ENCODE measurements around the gene NSG2. TPM values are rescaled to one million over a fixed set of nuclear protein-coding genes. Genes with fewer than 3 reads are reported as not detected.

Gene NSG2
- total RNA-seq, 1 experiment from 2014 or later: not detected

GRCh38 chr5:174148721-174149120 is 103.2 kb downstream of the NSG2 start:
- H2AK5ac ChIP-seq (ENCODE audit: insufficient read length, low read length): no peak overlapping the region
- H3K27ac ChIP-seq (ENCODE audit: insufficient read length, low read depth, low read length): no peak overlapping the region
- no peak overlapping the region for H2BK20ac ChIP-seq (ENCODE audit: low read depth, low read length, poor library complexity, severe bottlenecking)
- no peak overlapping the region for H3K27ac Mint-ChIP-seq
- no peak overlapping the region for H3K9ac ChIP-seq (ENCODE audit: extremely low read depth, insufficient read length, low read length)
- no peak overlapping the region for H3K4ac ChIP-seq (ENCODE audit: low read depth, low read length)
- H4K91ac ChIP-seq (ENCODE audit: insufficient read length, low read depth, low read length): no peak overlapping the region
- no peak overlapping the region for H2BK120ac ChIP-seq (ENCODE audit: low read depth, low read length, poor library complexity, severe bottlenecking)
- H3K79me2 ChIP-seq (ENCODE audit: insufficient read depth, low read length): no peaks in the 10 kb centered on the region
- no peaks in the 10 kb centered on the region for H3K36me3 Mint-ChIP-seq (ENCODE audit: insufficient read depth in 1 of 3, low read depth in 3 of 3)
- no peak overlapping the region for H3T11ph ChIP-seq (ENCODE audit: low read length)
- H4K8ac ChIP-seq (replicated peaks; ENCODE audit: insufficient read length, low read depth, low read length): no peak overlapping the region
- H2BK15ac ChIP-seq (ENCODE audit: low read depth, low read length): no peak overlapping the region
- H3K79me1 ChIP-seq (ENCODE audit: insufficient read depth, low read depth, low read length, poor library complexity, severe bottlenecking): no peaks in the 10 kb centered on the region
- DNase-seq: no peak
- no peaks in the 10 kb centered on the region for H3K4me1 ChIP-seq (ENCODE audit: insufficient read depth, low read length)
- peaks cover 45% of the 10 kb centered on the region for H3K27me3 Mint-ChIP-seq (ENCODE audit: low read depth)
- no peaks in the 10 kb centered on the region for H4K20me1 ChIP-seq (ENCODE audit: control insufficient read depth, insufficient read depth, insufficient read length)
- no peak overlapping the region for H3K23ac ChIP-seq (ENCODE audit: insufficient read length, low read depth, low read length)
- H2AFZ ChIP-seq (ENCODE audit: low read length): no peak overlapping the region
- no peak overlapping the region for H3K56ac ChIP-seq (ENCODE audit: insufficient read length, low read depth, low read length)
- H3K4me1 Mint-ChIP-seq: no peaks in the 10 kb centered on the region
- no peak overlapping the region for H3K18ac ChIP-seq (ENCODE audit: insufficient read length, low read depth, low read length)
- H2BK5ac ChIP-seq (ENCODE audit: insufficient read length, low read length): no peak overlapping the region
- H2BK12ac ChIP-seq (ENCODE audit: insufficient read length, low read depth, low read length): no peak overlapping the region
- H3K9me3 ChIP-seq (ENCODE audit: control insufficient read depth, low read depth, low read length): no peaks in the 10 kb centered on the region
- H3K27me3 ChIP-seq (ENCODE audit: insufficient read depth, low read length): no peaks in the 10 kb centered on the region
- no peak overlapping the region for H3K4me2 ChIP-seq (ENCODE audit: insufficient read depth, insufficient read length, low read length)
- no peaks in the 10 kb centered on the region for H3K23me2 ChIP-seq (ENCODE audit: insufficient read length, low read depth, low read length, poor library complexity, severe bottlenecking)
- H4K5ac ChIP-seq (ENCODE audit: insufficient read length, low read depth, low read length): no peak overlapping the region
- H3K4me3 Mint-ChIP-seq: no peak overlapping the region
- H3K14ac ChIP-seq (ENCODE audit: insufficient read depth, low read length): no peak overlapping the region
- H3K9me3 Mint-ChIP-seq: no peaks in the 10 kb centered on the region
- no peak for TF ChIP-seq CTCF (conservative IDR thresholded peaks at IDR 0.05)
- WGBS (ENCODE audit: extremely low coverage, insufficient read length, low lambda C conversion rate): no CpG with 5 or more reads among the region's 2 CpGs
